Keratinocyte (primary cell): Measurements from ENCODE around the gene ADAMTS9. TPM values are rescaled to one million over a fixed set of nuclear protein-coding genes. Genes with fewer than 3 reads are reported as not detected.

Source experiments
- DNase-seq: peaks from one replicate; pipeline ENCODE4 v3.0.0-alpha.2; 2011; ENCODE audit warnings: low read depth, missing footprints, low spot score
- FAIRE-seq: peaks from 2 replicates; lab custom pipeline; 2011; peaks lifted over from hg19 to GRCh38; lab: Jason Lieb, UNC
- H2AFZ ChIP-seq: 2 replicates; pipeline ENCODE4 v1.6.0; 2012; ENCODE audit warnings: low read length, control low read depth, inconsistent platforms; ENCODE audit not compliant: control insufficient read depth
- H3K27ac ChIP-seq: 2 replicates; pipeline ENCODE4 v1.5.1; 2011; ENCODE audit warnings: low read length; ENCODE audit not compliant: control insufficient read depth, insufficient read depth
- H3K27me3 ChIP-seq: 3 replicates; pipeline ENCODE4 v1.6.0; 2011; ENCODE audit warnings: low read length; ENCODE audit not compliant: control insufficient read depth, insufficient read depth; ENCODE audit errors: extremely low read depth
- H3K36me3 ChIP-seq, 2 experiments: 2 replicates in 1 of 2; 3 replicates in 1 of 2; pipeline ENCODE4 v1.5.1; 2011; ENCODE audit warnings: low read length in 2 of 2, mild to moderate bottlenecking in 1 of 2; ENCODE audit not compliant: control insufficient read depth in 2 of 2, insufficient read depth in 2 of 2; ENCODE audit errors: extremely low read depth in 1 of 2
- H3K4me1 ChIP-seq: 3 replicates; pipeline ENCODE4 v1.5.1; 2011; ENCODE audit warnings: low read length; ENCODE audit not compliant: control insufficient read depth, insufficient read depth; ENCODE audit errors: extremely low read depth
- H3K4me2 ChIP-seq: 3 replicates; pipeline ENCODE4 v1.6.0; 2011; ENCODE audit warnings: low read depth, low read length; ENCODE audit not compliant: control insufficient read depth, insufficient read depth; ENCODE audit errors: extremely low read depth
- H3K4me3 ChIP-seq, 3 experiments: fragments of 200-600 bp in 1 of 3; sonication (generic) in 1 of 3; 2 replicates in 2 of 3; 3 replicates in 1 of 3; pipeline ENCODE4 v1.5.1; 2011 to 2016; ENCODE audit warnings: low read length in 3 of 3, mild to moderate bottlenecking in 3 of 3, control low read depth in 2 of 3, inconsistent platforms in 1 of 3, low read depth in 1 of 3, mixed read lengths in 1 of 3, mixed run types in 1 of 3, moderate library complexity in 1 of 3; ENCODE audit not compliant: control insufficient read depth in 2 of 3, insufficient read depth in 2 of 3; ENCODE audit errors: extremely low read depth in 1 of 3
- H3K79me2 ChIP-seq: 2 replicates; pipeline ENCODE4 v1.6.0; 2012; ENCODE audit warnings: low read length; ENCODE audit not compliant: control insufficient read depth, insufficient read depth
- H3K9ac ChIP-seq: 3 replicates; pipeline ENCODE4 v1.6.0; 2011; ENCODE audit warnings: low read length; ENCODE audit not compliant: control insufficient read depth, insufficient read depth; ENCODE audit errors: extremely low read depth
- H3K9me1 ChIP-seq: 3 replicates; pipeline ENCODE4 v1.6.0; 2011; ENCODE audit warnings: low read length; ENCODE audit not compliant: control insufficient read depth, insufficient read depth; ENCODE audit errors: extremely low read depth
- H3K9me3 ChIP-seq: 2 replicates; pipeline ENCODE4 v1.5.1; 2012; ENCODE audit warnings: low read depth, low read length; ENCODE audit not compliant: control insufficient read depth
- H4K20me1 ChIP-seq: 3 replicates; pipeline ENCODE4 v1.6.0; 2011; ENCODE audit warnings: low read length; ENCODE audit not compliant: control insufficient read depth, insufficient read depth; ENCODE audit errors: extremely low read depth
- EZH2 ChIP-seq: IDR thresholded peaks from one replicate; pipeline ENCODE4 v1.6.1; 2012; ENCODE audit warnings: inconsistent platforms, mild to moderate bottlenecking, low read length, moderate library complexity
- dilution Hi-C: fragments of 300-500 bp; cut with MboI; formaldehyde crosslinking; loops from one replicate; pipeline ENCODE4 v1.7.0; 2020; ENCODE audit warnings: low sequenced_read_pairs; ENCODE audit not compliant: extremely low pct_ligation_motif_present
- polyA plus RNA-seq, 5 experiments: library from polyadenylated mRNA; depleted of rRNA in 3 of 5; stranded (reverse) in 3 of 5; stranded (forward) in 1 of 5; unstranded in 1 of 5; fragments of >200 nt; gene quantifications; 1 replicate in 1 of 5; 2 replicates in 3 of 5; 3 replicates in 1 of 5; pipeline versions ENCODE4 v1.2.1 to v1.2.3, GENCODE V29; 2011 to 2012; ENCODE audit warnings: missing spikeins in 2 of 5, low read depth in 1 of 5, low replicate concordance in 1 of 5
- TF ChIP-seq, protein P1 (sequence below), 3 experiments: IDR thresholded peaks in 1 of 3; conservative IDR thresholded peaks in 1 of 3; optimal IDR thresholded peaks in 1 of 3; 2 replicates in 2 of 3; 3 replicates in 1 of 3; pipeline versions ENCODE3 to v1.5.1; 2011; ENCODE audit warnings: low read length in 3 of 3, mild to moderate bottlenecking in 3 of 3, moderate library complexity in 2 of 3, control low read depth in 1 of 3, inconsistent platforms in 1 of 3; ENCODE audit not compliant: insufficient read depth in 2 of 3; ENCODE audit errors: extremely low read depth in 1 of 3

Gene ADAMTS9
- polyA plus RNA-seq, 1 donor (not counting 4 experiments of a cell fraction or from before 2014, with no cell fraction given) = 0.43 TPM

DNA sequence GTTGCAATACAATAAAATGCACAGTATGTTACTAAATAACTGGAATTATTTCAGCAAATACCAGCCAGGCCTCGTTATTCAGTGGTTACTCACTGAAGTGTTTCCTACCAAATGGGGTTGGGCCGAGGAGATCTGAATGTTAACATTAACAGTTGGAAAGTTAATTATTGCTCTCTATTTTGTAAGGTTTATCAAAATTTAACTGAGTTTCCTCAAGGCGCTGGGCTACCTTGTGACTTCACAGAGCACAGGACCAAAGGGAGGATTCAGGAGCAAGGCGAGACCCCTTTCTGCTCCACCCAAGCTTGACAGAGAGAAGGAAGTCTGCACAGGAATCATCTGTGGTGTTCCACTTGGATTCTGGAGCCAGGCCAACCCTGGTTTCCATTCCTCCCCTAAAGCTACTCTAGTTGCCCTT is 21.6 kb downstream of the ADAMTS9 start:
- dilution Hi-C loops = no loop called here
- H3K4me1 ChIP-seq = peaks cover 3% of the 10 kb centered on the region
- TF ChIP-seq EZH2 = no peak
- TF ChIP-seq, protein P1, sequence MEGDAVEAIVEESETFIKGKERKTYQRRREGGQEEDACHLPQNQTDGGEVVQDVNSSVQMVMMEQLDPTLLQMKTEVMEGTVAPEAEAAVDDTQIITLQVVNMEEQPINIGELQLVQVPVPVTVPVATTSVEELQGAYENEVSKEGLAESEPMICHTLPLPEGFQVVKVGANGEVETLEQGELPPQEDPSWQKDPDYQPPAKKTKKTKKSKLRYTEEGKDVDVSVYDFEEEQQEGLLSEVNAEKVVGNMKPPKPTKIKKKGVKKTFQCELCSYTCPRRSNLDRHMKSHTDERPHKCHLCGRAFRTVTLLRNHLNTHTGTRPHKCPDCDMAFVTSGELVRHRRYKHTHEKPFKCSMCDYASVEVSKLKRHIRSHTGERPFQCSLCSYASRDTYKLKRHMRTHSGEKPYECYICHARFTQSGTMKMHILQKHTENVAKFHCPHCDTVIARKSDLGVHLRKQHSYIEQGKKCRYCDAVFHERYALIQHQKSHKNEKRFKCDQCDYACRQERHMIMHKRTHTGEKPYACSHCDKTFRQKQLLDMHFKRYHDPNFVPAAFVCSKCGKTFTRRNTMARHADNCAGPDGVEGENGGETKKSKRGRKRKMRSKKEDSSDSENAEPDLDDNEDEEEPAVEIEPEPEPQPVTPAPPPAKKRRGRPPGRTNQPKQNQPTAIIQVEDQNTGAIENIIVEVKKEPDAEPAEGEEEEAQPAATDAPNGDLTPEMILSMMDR (optimal IDR thresholded peaks at IDR 0.05 in 1 of 3, IDR thresholded peaks at IDR 0.05 in 1 of 3, conservative IDR thresholded peaks at IDR 0.05 in 1 of 3; ENCODE audit: extremely low read depth in 1 of 3, insufficient read depth in 2 of 3, low read length in 3 of 3) = no peak
- no peaks in the 10 kb centered on the region for H3K9me1 ChIP-seq
- H4K20me1 ChIP-seq = no peaks in the 10 kb centered on the region
- FAIRE-seq = no peak
- no peaks in the 10 kb centered on the region for H3K27me3 ChIP-seq
- H3K27ac ChIP-seq = peak overlapping the region; percentile 37
- DNase-seq = no peak
- H2AFZ ChIP-seq = peak overlapping the region; percentile 77
- no peaks in the 10 kb centered on the region for H3K36me3 ChIP-seq
- no peaks in the 10 kb centered on the region for H3K9me3 ChIP-seq
- no peak overlapping the region for H3K4me3 ChIP-seq
- H3K79me2 ChIP-seq = no peaks in the 10 kb centered on the region
- H3K9ac ChIP-seq = no peak overlapping the region
- peak overlapping the region; percentile 47 for H3K4me2 ChIP-seq

DNA sequence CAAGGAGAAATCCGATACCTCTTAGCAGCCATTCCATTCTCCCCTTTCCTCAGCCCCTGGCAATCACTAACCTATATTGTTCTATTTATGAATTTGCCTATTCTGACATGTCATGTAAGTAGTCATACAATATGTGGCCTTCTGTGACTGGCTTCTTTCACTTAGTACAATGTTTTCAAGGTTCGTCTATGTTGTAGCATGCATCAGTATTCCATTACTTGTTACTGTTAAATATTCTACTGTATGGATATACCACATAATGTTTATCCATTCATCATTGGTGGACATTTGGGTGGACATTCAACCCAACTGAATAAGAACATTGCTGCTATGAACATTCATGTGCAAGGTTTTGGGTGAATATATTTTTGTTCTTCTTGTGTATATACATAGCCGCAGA is 23.4 kb downstream of the ADAMTS9 start:
- H3K4me1 ChIP-seq = peaks cover 3% of the 10 kb centered on the region
- no peaks in the 10 kb centered on the region for H4K20me1 ChIP-seq
- no peak overlapping the region for H3K27ac ChIP-seq
- no peak for TF ChIP-seq EZH2
- TF ChIP-seq, protein P1 (optimal IDR thresholded peaks at IDR 0.05 in 1 of 3, IDR thresholded peaks at IDR 0.05 in 1 of 3, conservative IDR thresholded peaks at IDR 0.05 in 1 of 3; ENCODE audit: extremely low read depth in 1 of 3, insufficient read depth in 2 of 3, low read length in 3 of 3) = no peak
- no peak for DNase-seq
- no peak overlapping the region for H3K9ac ChIP-seq
- no peaks in the 10 kb centered on the region for H3K36me3 ChIP-seq
- no peak overlapping the region for H3K4me2 ChIP-seq
- no peak for FAIRE-seq
- dilution Hi-C loops = no loop called here
- H2AFZ ChIP-seq = no peak overlapping the region
- no peaks in the 10 kb centered on the region for H3K9me1 ChIP-seq
- H3K4me3 ChIP-seq = no peak overlapping the region
- no peaks in the 10 kb centered on the region for H3K9me3 ChIP-seq
- no peaks in the 10 kb centered on the region for H3K27me3 ChIP-seq
- H3K79me2 ChIP-seq = no peaks in the 10 kb centered on the region
